HG03175 (cell line): ENCODE results near the gene ATP2A1.

Experiments
- ATAC-seq: cut with Tn5 transposase; IDR thresholded peaks from one replicate; pipeline ENCODE4 v1.9.1; 2021; ENCODE audit warnings: mild to moderate bottlenecking, moderate library complexity; ENCODE audit not compliant: unreplicated experiment

Gene ATP2A1

DNA sequence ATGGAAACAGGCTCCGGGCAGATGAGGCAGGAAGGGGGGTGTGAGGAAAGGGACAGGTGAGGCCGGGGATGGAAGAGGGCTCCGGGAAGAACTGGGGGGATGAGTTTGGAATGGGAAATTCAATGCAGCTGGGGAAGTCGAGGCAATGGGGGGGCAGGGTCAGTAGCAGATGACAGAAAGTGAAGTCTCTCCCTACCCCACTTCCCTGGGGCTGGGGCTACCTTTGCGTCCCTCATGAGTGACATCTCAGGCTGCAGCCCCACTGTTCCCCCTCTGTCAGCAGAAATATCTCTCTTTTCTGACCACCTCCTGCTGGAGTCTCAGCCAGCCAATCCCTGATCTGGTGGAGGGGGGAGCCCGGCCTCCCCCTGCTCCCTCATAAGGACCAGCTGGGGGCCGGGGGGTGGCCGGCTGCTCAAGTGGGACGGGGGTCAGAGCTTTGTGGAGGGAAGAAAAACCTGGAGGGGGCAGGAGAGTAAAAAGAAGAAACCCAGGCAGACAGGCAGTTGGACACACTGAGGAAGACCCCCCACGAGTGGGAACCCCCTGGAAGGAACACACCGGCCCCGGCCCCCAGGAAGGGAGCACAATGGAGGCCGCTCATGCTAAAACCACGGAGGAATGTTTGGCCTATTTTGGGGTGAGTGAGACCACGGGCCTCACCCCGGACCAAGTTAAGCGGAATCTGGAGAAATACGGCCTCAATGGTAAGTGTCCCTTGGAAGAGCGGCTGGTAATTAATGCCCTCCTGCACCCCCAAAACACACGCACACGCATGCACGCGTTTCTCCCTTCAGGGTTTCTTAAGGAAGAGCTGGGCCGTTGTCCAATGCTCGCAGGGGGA is at the start of gene ATP2A1:
Gene ATP2A1 (plus strand): TSS at position 406 of the 844 bp plus-strand sequence. CDS start 184 bp downstream, at position 590.
- no peak for ATAC-seq

DNA sequence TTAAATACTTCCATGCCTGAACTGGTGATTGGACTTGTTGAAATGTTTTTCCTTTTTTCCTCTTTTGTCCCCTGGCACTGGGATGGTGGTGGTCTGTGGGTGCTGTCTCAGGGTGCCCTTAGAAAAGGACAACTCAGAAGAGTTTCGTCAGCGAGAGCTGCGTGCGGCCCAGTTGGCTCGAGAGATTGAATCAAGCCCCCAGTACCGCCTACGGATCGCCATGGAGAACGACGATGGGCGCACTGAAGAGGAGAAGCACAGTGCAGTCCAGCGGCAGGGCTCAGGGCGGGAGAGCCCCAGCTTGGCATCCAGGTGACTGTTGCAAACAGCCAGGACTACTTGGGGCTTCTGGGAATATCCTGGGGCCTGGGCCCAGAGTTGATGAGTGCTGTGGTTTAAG is 48.5 kb upstream of the ATP2A1 start:
- ATAC-seq: no peak

DNA sequence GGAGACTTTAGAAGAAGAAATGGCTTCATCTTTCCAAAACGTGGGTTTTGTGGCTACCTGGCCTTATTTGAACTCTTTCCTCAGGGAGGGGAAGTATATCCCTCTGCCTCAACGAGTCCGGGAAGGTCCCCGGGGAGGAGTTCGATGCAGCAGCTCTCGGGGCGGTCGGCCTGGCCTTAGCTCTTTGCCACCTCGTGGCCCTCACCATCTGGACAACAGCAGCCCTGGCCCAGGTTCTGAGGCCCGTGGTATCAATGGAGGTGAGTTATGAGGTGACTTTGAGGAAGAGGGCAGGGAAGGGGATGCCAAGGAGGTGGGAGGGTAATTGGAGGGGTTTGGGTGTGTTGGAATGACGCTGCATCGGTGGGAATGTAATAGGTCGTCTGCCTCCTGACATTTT is 47.8 kb upstream of the ATP2A1 start:
- ATAC-seq: no peak

DNA sequence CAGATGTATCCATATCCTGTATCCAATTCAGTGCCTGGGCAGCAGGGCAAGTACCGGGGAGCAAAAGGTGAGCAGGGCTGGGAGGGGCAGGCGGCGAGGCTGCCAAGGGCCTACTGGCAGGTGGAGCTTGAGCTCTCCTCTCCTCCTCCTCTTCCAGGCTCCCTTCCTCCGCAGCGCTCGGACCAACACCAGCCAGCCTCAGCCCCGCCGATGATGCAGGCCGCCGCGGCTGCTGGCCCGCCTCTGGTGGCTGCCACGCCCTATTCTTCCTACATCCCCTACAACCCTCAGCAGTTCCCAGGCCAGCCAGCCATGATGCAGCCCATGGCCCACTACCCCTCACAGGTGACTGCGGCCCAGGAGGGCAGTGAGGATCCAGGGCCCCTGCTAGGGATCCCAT is 43.9 kb upstream of the ATP2A1 start:
- ATAC-seq: no peak

DNA sequence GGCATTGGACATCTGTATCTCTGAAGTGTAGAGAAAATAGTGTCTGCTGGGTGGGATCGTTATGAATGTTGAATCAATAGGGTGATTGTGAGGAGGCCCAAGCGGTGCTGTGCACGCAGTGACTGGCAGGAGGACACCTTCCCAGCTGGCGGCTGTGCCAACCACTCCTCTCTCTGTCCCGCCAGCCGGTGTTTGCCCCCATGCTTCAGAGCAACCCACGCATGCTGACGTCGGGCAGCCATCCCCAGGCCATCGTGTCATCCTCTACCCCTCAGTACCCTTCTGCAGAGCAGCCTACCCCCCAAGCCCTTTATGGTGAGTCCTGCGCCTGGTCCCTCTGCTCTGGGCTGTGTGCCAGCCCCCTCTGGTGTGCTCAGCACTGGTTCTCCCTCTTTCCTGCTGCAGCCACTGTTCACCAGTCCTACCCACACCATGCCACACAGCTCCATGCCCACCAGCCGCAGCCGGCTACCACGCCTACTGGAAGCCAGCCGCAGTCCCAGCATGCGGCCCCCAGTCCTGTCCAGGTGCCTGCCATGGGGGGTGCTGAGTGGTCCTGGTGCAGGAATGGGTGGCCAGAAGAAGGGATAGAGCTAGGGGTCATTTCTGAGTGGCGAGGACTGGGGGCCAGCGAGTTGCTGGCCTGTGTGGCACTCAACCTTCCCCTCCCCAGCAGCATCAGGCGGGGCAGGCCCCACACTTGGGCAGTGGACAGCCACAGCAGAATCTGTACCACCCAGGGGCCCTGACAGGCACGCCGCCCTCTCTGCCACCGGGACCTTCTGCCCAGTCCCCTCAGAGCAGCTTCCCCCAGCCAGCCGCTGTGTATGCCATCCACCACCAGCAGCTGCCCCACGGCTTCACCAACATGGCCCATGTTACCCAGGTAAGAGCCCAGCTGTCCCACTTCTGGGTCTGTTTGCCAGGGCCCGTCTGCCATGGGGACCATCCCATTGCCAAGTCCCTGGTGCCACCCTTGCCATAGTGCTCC is 43.1 kb upstream of the ATP2A1 start:
- no peak for ATAC-seq

DNA sequence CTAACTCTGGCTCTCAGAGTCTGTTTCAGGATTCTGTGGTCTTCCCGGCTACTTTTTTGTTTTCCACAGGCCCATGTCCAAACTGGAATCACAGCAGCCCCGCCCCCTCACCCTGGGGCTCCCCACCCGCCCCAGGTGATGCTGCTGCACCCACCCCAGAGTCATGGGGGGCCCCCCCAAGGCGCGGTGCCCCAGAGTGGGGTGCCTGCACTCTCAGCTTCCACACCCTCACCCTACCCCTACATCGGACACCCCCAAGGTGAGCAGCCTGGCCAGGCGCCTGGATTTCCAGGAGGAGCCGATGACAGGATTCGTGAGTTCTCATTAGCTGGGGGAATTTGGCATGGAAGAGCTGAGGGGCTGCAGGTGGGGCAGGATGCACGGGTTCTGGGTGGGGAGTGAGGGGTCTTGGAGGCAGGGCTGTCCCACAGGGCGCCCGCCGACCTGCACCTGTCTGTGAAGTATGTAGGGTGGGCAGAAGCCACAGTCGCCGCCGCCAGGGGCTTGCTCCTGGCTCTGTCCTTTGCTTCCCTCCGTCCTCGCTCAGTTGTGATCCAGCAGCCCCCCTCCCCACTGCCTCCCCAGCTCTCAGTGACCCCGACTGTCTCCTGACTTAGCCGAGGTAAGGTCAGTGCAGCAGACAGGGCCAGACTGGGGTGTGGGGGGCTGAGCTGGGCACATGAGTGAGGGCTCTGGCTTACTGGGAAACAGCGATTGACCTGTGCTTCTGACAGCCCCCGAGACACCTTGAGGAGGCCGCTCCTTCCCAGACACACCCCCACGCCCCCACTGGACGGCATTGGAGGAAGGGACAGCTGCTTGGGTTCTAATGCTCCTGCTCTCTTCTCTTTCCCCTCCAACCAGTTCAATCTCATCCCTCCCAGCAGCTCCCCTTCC is 42.2 kb upstream of the ATP2A1 start:
- no peak for ATAC-seq

DNA sequence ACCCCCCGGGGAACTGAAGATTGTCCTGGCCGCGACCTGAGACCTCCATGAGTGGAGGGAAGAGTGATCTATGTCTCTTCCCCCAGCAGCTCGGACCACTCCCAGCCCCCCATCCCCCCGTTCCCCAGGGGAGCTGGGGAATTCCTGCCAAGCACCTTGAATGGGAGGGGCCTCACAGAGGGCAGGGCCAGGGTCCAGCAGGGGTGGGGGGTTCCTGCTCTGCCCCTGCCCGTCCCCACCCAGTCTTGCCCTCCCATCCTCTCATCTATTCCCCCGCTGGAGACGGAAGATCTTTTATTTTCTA is 41.6 kb upstream of the ATP2A1 start:
- no peak for ATAC-seq

DNA sequence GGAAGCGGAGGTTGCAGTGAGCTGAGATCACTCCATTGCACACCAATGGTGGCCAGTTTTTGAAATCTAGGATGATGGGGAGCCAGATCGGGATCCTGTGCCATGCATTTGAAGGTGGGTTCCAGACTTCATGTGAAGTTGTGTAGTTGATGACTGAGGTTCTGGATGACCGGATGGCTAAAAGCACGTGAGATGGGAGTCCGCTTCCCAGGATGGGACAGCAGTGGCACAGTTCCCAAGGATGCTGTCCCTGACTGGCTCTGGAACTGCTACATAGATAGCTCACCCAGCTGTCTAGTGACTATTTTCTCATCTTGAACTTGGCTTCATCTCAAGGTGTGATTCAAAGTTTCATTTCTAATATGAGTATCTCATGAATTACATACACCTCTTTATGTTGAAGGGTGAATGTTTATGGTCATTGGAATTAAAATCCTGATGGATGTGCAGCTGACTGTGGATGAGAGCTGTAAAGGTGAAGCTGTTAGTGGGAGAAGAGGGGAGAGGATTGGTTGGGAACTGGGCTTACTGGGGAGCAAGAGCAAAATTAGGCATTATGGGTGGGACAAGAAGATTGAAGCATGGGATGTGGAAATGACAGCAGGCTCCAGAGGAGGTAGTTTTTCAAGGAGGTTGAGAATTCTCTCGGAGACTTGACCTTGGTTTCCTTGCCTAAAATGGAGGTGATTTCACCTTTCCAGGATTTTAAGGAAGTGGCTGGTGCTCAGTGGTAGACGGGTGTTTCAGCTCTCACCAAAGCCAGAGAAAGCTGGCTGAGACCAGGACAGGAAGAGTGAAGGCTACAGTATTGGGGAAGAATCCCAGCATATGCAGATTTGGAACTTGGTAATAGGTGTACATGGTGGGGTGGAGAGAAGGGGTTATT is 40.4 kb upstream of the ATP2A1 start:
- no peak for ATAC-seq

DNA sequence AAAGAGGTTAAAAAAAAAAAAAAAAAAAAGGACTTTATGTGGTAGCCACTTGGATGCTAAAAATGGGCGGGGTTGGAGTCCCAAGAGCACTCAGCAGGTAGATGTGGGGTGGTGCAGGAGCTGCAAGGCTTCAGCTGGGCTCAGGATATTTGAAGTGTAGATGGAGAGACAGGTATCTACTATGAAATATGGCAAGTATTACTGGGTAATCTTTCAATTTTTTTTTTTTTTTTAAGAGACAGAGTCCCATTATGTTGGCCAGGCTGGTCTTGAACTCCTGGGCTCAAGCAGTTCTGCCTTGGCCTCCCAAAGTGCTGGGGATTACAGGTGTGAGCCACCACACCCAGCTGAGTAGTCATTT is 39.8 kb upstream of the ATP2A1 start:
- no peak for ATAC-seq

DNA sequence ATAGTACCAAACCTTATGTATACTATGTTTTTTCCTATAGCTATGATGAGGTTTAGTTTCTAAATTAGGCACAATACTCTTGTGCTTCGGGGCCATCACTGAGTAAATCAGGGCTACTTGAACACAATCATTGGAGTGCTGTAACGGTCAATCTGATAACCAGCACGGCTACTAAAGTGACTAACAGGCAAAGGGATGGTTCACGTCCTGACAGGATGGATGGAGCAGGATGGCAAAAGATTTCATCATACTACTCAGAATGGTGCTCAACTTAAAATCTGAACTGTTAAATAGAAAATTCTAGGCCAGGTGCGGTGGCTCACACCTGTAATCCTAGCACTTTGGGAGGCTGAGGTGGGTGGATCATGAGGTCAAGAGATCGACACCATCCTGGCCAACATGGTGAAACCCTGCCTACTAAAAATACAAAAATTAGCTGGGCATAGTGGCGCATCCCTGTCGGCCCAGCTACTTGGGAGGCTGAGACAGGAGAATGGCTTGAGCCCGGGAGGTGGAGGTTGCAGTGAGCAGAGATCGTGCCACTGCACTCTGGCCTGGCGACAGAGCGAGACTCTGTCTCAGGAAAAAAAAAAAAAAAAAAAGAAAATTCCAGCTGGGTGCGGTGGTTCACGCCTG is 39.2 kb upstream of the ATP2A1 start:
- no peak for ATAC-seq

DNA sequence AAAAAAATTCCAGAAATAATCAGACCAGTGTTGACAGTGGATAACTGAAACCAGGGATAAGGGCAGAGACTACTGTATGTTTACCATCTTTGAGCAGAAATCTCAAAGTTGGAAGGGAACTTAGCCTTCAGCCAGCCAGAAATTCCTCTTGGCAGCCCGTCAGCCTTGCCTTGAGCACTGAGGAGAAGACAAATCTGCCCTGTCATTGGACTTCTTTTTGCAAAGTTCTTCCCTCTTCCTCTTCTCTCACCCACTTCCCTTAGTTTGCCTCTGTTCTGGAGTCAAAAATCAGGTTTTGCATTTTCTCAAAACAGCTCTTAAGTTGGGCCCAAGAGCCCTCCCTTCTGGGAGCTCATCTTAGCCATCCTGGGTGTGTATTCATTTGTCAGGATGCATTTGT is 38.4 kb upstream of the ATP2A1 start:
- no peak for ATAC-seq

DNA sequence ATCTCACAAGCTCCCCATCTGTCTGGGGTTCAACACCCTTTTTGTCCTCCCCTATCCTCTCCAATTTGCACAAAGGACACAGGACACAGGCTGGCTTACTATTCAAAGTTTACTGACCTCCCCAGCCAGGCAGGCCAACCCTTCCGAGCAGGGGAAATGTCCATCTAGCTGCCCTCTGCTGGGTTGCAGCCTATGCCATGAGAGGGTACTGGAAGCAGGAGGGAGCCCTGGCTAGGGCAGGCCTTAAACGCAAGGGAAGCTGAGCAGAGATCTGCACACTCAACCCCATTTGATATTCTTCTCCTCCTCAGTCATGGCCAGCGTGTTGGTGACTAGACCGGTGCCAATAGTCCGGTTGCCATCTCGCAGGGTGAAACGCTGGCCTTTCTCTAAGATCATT is 35.6 kb upstream of the ATP2A1 start:
- ATAC-seq: no peak

DNA sequence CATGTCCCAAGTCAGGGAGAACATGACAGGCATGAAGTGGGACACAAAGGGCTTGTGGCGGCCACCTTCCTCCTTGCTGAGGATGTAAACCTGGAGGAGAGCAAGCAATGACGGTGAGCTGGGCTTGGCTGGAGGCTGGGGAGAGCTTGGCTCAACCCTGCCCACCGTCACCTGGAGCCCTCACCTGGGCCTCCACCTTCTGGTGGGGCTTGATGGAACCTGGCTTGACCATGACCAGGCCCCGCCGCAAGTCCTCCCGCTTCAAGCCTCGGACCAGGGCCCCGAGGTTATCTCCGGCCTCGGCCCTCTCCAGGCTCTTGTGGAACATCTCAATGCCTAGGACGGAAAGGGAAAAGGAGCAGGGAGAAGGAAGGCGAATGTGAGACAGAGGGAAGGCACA is 34.5 kb upstream of the ATP2A1 start:
- no peak for ATAC-seq

DNA sequence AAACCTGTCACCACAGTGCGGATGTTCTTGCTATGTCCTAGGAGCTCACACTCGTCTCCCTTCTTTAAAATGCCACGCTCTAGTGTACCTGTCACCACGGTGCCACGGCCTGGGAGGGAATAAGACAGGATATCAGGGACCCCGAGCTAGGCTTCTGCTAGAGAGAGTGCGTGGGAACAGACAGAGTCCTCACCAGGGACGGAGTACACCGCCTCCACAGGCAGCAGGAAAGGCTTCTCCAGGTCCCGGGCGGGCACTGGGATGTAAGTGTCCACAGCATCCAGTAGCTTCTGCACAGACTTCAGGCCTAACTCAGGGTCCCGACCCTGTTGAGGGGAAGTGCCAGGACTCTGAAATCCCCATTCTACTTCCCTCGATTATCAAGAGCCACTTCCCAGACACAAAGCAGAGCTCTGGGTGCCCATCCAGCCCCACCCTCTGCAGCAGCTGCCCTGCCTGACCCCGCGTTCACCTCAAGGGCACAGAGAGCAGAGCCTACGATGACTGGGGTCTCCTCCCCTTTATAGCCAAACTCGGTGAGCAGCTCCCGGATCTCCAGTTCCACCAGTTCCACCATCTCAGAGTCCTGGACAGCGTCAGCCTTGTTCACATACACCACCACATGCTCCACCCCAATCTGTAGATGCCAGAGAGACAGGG is 33.9 kb upstream of the ATP2A1 start:
- ATAC-seq: no peak

DNA sequence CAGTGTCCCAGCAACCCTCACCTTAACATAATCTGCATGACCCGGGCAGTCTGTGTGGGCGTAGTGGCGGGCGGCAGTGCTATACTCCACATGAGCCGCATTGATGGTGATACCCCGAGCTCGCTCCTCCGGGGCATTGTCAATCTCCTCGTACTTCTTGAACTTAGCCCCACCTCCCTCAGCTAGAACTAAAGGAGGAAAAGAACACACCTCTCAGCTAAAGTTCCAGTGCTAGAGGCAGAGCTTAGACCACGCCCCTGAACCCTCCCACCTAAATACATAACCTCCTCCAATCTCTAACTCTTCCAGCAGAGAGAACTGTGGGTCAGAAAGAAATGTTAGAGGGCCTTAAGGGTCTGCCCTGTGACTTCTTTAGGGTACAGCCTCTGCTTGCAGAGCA is 33.0 kb upstream of the ATP2A1 start:
- ATAC-seq: no peak

DNA sequence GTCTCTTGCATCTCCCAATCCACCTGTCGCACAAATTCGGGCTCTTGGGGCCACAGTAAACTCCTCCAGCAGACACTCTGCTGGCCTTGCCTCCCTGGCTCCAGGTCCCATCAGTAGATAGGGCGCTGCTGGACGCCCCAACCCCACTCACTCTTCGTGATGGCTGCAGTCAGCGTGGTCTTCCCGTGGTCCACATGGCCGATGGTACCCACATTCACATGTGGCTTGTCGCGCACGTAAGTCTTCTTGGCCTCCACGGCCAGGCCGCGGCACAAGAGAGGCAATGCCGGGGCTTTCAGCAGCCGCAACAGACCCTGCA is 32.6 kb upstream of the ATP2A1 start:
- peak; percentile 10 for ATAC-seq

DNA sequence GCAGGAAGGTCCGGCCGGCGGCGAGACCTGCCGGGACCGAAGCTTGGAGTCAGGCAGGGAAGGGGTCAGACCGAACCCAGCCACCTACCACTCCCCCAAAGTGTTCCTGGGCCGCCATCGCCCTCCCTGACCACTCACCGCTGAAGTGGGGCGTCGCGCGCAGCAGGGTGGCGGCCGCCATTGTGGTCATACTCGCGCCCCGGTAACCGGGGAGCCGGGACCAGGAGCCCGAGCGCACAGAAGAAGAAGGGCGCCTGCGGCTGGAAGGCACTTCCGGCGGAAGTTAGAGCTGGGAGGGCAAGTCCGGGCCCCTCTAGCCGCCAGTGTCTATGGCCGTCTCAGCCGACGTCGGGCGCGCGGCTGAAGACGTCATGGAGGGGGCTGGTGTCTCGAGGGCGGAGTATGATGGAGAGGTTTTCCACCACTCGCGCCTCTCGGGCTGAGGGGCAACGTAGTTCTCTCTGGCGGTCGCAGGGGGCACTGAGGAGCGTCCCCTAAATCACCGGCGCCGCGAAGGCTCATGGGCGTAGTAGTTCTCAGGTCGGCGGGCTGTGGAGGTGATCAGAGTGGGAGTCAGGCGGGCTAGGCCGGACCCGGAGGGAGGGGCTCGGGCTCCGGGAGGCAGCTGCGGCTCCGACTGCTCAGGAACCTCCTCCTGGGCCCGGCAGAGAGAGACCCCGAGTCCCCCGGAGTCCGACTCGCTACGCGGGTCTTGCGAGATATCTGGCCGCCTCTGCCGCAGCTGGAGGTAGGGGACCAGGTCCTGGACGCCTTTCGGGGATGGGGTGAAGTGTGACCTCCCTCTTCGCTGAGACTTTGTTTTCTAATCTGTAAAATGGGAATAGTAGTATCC is 32.0 kb upstream of the ATP2A1 start, which contains the start of gene TUFM:
Gene TUFM (minus strand): TSS at position 269 of the 853 bp plus-strand sequence. CDS start 79 bp downstream, at position 190.
- ATAC-seq: peak; percentile 91

DNA sequence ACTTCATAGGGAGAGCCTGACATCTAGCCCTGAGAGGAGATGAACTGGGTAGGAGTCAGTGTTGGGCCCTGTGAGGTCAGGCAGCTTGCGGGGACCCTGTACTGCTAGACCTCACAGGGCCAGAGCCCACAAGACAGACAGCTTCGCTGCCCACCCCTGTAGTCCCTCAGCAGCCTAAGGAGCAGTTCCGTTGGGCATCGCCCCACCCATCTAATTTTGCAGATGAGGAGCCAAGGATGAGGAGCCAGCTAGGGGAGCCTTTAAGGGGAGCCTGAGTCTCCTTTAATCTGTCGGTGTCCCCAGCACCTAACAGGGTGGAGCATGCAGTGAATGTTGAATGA is 31.4 kb upstream of the ATP2A1 start:
- ATAC-seq: peak; percentile 4
